Stimulated activated CD8-positive, alpha-beta memory T cell treated with anti-CD3 and anti-CD28 coated beads, Interleukin-7, amount 100 ng/mL, for 48 hours (primary cell): ENCODE results near the gene PML.
A peak's percentile ranks its signal among the peaks of the same experiment; 100 is the strongest.

Experiments
- DNase-seq, 2 donors: peaks; one replicate each; pipeline ENCODE4 v3.0.0-alpha.2; 2020; ENCODE audit warnings: low read depth in 1 of 2; ENCODE audit errors: extremely low read depth in 1 of 2

The PML gene

DNA sequence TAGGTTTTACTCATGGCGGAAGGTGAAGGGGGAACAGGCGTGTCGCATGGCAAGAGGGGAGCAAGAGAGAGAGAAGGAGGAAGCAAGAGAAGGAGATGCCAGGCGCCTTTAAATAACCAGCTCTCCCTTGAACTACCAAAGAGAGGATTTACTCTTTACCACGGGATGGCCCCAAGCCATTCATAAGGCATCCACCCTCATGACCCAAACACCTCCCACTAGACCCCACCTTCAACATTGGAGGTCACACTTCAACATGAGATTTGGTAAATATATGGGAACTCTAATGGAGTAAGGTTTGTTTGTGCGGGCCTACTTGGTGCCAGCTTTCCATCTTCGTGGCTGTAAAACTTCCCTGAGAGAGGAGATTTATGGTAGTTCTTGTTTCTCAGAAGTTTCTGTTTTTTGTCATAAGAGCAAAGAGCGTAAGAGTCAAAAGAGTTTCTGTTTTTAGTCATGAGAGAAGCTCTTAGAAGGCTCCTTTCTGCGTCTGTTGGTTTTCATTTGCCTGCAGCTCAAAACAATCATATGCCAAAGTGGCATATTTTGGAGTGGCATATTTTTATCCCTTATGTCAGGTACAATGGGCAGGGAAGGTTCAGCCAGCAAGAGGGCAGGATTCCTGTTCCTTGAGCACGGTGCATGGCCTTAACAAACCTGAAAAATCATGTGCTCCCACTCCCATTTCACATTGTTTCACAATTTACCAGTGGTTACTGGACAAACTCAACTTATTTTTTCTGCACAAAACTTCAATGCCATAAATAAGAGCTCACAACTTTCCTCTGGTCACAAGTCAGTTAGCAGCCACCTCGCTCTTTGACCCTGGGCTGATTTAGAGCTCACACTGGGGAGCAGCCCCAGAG is 12.5 kb downstream of the PML start:
- no peak for DNase-seq

DNA sequence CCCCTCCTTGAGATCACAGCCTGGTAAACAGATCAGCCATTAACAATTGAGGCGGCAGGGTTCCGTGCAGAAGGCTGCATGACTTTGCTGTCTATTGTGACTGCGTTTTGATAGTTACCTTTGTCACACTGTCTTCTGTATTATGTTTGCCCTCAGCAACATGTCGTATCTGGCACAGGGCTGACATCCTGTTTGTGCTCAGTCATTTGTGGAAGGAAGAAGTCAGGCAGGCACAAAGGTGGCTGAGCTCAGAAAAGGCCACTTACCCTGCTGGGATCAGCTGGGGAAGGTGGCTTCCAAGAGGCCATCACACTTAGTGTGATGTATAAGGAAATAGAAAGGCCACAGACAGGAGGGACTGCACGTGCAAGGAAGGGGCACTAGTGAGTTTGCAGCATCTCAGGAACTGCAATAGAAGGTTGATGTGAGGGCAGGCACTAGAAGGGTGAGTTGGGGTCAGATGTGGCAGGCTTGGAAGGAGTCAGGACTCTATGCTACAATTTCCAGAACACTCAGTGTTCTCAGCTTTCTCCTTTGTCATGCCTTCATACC is 13.4 kb downstream of the PML start:
- peak in 1 of 2 donors; percentile 21 for DNase-seq

DNA sequence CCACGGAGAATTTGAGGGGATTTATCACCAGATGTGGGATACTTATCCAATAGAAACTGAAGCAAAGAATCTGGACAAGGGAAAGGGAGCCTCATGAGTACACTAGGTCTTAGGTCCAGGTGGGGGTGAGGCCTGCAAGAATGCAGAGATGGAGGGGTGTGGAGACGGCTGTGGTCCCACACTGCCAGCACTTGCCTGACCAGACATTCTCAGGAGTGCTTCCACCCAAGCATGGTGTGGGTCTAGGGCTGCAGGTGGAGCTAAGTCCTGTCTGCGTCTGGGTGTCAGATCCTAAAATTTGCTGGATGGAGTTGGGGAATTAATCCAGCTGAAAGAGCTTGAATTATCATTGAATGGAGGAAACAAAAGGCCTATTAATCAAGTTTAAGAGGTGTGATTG is 14.4 kb downstream of the PML start:
- DNase-seq, result no peak

GRCh38 chr15:74010929-74011540 is 16.5 kb downstream of the PML start:
- no peak for DNase-seq

DNA sequence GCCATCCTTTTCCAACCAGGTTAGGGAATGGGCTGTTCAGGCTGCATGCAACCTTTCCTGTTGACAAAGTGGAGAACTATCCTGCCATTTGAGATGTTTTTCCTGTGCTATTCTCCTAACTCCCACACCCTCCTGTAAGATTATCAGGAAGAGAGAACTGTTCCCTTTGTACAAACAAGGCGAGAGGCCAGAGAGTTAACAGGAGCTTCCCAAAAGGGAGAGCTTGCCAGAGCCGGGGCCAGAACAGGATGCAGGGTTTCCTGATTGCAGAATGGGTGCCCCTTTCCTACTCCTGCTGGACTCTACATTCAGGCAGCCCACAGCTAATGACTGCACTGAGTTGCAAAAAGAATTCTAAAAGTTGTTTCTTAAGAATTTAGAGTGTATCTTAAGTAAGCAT is 17.1 kb downstream of the PML start:
- DNase-seq, result no peak

- DNase-seq, result no peak
These were observed 18.9 kb downstream of the PML start for GRCh38 chr15:74013374-74013894.

- DNase-seq, result no peak
These were observed 25.2 kb downstream of the PML start for GRCh38 chr15:74019734-74020133.

GRCh38 chr15:74022706-74023470 is 28.4 kb downstream of the PML start:
- no peak for DNase-seq

- no peak for DNase-seq
These were observed 30.2 kb downstream of the PML start for GRCh38 chr15:74024687-74025086.

GRCh38 chr15:74025436-74025835 is 30.9 kb downstream of the PML start:
- no peak for DNase-seq

- DNase-seq, result no peak
These were observed 33.2 kb downstream of the PML start for GRCh38 chr15:74027688-74028087.

GRCh38 chr15:74028646-74029045 is 34.1 kb downstream of the PML start:
- no peak for DNase-seq

- no peak for DNase-seq
These were observed 37.5 kb downstream of the PML start for GRCh38 chr15:74032046-74032445.

GRCh38 chr15:74032606-74033561 is 38.4 kb downstream of the PML start:
- DNase-seq, result no peak

- no peak for DNase-seq
These were observed 39.8 kb downstream of the PML start for GRCh38 chr15:74034206-74034755.

GRCh38 chr15:74035121-74036017 is 40.9 kb downstream of the PML start:
- DNase-seq, result no peak

DNA sequence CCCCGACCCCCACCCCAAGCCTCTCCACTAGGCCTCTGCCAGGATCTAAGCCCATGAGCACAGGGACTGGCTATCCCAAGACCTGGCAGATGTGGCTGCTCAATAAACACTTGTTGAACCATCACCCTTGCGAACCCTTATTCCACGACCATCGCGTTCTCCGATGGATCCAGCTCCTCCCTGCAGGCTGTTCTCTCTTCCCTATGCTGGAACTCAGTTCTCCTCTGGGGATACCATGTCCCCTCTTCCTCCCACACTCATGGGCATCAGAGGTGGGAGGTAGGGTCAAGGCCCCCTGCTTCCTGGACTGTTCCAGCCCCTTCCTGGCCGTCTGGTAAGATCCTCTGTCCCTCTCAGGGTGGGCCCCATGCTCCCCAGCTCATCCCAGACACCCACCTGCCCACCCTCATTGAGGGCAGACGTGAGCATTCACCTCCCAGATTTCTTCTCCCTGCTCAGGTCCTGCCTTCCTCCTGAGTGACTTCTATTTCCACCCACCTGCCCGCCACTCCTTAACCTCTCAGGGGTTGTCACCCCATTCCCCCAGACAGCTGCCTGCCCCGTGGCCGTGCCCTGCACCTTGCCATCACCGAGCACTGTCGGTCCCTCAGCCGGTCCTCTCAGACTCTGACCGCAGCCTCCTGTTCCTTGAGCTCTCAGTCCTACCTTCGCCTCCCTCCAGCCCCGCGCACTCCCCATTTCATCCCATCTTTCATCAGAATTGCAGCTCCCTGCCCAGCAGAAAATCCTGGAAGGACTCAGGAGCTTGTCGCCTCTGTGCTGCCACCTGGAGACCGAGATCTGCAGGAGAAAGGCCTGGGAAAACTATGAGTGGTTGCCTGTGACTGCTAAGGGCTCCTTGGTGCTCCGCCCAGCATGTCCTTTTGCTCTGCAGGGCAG is 42.0 kb downstream of the PML start:
- DNase-seq, result no peak
